ENCODE data around the gene DOCK8. TPM values are rescaled to one million over a fixed set of nuclear protein-coding genes. Genes with fewer than 3 reads are reported as not detected.

Gene DOCK8
- total RNA-seq, 1 experiment from 2014 or later: 15.2 TPM

GRCh38 chr9:269081-269711, 54.5 kb downstream of the DOCK8 start:
- H3K27ac Mint-ChIP-seq (ENCODE audit: unreplicated experiment): no peak overlapping the region
- no peaks in the 10 kb centered on the region for H3K9me3 Mint-ChIP-seq (ENCODE audit: unreplicated experiment)
- no TSS peak for BruUV-seq (replicated peaks)
- Histone ChIP-seq H3K27me3 (replicated peaks; ENCODE audit: control insufficient read depth, insufficient read depth, low read length) (no peaks in the 10 kb centered on the region), H3K4me1 (peaks cover 4% of the 10 kb centered on the region), H3K4me3 (ENCODE audit: low read depth, low read length) (no peak overlapping the region), H3K36me3 (ENCODE audit: control insufficient read depth, insufficient read depth, low read length) (no peaks in the 10 kb centered on the region), H3K9me3 (no peaks in the 10 kb centered on the region)
- intact Hi-C loops (cut with micrococcal nuclease; ENCODE audit: unreplicated experiment): no loop called here
- no peaks in the 10 kb centered on the region for H3K36me3 Mint-ChIP-seq (ENCODE audit: insufficient read depth, unreplicated experiment)
- POLR2A ChIA-PET: no interaction called here
- H3K4me1 Mint-ChIP-seq (ENCODE audit: low read depth, unreplicated experiment): peaks cover 7% of the 10 kb centered on the region
- CTCF ChIA-PET: no interaction called here
- no peaks in the 10 kb centered on the region for H3K27me3 Mint-ChIP-seq (ENCODE audit: insufficient read depth, unreplicated experiment)
- H3K4me3 Mint-ChIP-seq (ENCODE audit: unreplicated experiment): no peak overlapping the region
- TF ChIP-seq, protein P1, sequence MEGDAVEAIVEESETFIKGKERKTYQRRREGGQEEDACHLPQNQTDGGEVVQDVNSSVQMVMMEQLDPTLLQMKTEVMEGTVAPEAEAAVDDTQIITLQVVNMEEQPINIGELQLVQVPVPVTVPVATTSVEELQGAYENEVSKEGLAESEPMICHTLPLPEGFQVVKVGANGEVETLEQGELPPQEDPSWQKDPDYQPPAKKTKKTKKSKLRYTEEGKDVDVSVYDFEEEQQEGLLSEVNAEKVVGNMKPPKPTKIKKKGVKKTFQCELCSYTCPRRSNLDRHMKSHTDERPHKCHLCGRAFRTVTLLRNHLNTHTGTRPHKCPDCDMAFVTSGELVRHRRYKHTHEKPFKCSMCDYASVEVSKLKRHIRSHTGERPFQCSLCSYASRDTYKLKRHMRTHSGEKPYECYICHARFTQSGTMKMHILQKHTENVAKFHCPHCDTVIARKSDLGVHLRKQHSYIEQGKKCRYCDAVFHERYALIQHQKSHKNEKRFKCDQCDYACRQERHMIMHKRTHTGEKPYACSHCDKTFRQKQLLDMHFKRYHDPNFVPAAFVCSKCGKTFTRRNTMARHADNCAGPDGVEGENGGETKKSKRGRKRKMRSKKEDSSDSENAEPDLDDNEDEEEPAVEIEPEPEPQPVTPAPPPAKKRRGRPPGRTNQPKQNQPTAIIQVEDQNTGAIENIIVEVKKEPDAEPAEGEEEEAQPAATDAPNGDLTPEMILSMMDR (IDR thresholded peaks at IDR 0.05; ENCODE audit: insufficient read depth in 1 of 2, low read depth in 1 of 2, low read length in 1 of 2, severe bottlenecking in 1 of 2, unreplicated experiment in 1 of 2): no peak
- DNase-seq: no peak

GRCh38 chr9:270657-271237, 56.1 kb downstream of the DOCK8 start:
- Histone ChIP-seq H3K27me3 (replicated peaks; ENCODE audit: control insufficient read depth, insufficient read depth, low read length) (no peaks in the 10 kb centered on the region), H3K4me1 (no peaks in the 10 kb centered on the region; the same call in 1 of the 2 replicates), H3K36me3 (ENCODE audit: control insufficient read depth, insufficient read depth, low read length) (no peaks in the 10 kb centered on the region), H3K9me3 (no peaks in the 10 kb centered on the region), H3K4me3 (ENCODE audit: low read depth, low read length) (no peak overlapping the region)
- DNase-seq: no peak
- H3K27ac Mint-ChIP-seq (ENCODE audit: unreplicated experiment): no peak overlapping the region
- POLR2A ChIA-PET: no interaction called here
- no peaks in the 10 kb centered on the region for H3K27me3 Mint-ChIP-seq (ENCODE audit: insufficient read depth, unreplicated experiment)
- BruUV-seq (replicated peaks): no TSS peak
- H3K9me3 Mint-ChIP-seq (ENCODE audit: unreplicated experiment): no peaks in the 10 kb centered on the region
- peaks cover 7% of the 10 kb centered on the region for H3K4me1 Mint-ChIP-seq (ENCODE audit: low read depth, unreplicated experiment)
- CTCF ChIA-PET: no interaction called here
- H3K36me3 Mint-ChIP-seq (ENCODE audit: insufficient read depth, unreplicated experiment): no peaks in the 10 kb centered on the region
- TF ChIP-seq, protein P1 (IDR thresholded peaks at IDR 0.05; ENCODE audit: insufficient read depth in 1 of 2, low read depth in 1 of 2, low read length in 1 of 2, severe bottlenecking in 1 of 2, unreplicated experiment in 1 of 2): no peak
- H3K4me3 Mint-ChIP-seq (ENCODE audit: unreplicated experiment): no peak overlapping the region
- intact Hi-C loops (cut with micrococcal nuclease; ENCODE audit: unreplicated experiment): no loop called here

DNA sequence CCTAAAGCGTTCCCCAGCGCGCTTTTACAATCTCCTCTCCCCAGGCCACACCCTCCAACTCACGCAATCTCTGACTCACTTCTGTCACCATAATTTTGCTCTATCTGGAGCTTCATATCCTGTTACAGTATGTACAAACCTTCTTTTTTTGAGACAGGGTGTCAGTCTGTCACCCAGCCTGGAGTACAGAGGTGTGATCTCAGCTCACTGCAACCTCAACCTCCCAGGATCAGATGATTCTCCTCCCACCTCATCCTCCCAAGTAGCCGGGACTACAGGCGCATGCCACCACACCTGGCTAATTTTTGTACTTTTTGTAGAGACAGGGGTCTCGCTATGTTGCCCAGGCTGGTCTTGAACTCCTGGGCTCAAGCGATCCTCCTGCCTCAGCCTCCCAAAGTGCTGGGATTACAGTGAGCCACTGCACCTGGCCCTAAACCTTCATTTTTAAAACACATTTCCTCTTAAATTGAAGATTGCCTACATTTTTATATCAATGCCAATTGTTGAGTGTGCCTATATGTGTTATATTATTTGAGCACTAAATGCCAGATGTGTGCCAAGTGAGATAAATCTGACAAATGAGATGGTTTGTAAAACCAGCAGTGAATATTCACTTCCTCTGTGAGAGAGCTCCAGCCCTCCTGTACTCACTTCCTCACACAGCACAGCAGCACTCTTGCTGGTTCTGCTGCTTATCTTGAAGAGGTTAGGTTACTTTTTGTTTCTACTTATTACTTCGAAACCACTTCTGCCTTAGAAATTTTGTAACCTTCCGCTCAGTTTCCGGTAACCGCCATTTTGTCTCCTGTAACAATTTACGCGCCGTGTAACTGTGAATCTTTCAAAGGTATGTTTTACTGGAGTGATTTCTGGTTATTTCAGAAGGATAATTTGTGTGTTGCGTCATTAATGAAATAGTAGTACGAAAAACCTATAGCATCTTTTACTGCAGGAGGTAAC, 57.9 kb downstream of the DOCK8 start:
- no peaks in the 10 kb centered on the region for H3K9me3 Mint-ChIP-seq (ENCODE audit: unreplicated experiment)
- TF ChIP-seq, protein P1 (IDR thresholded peaks at IDR 0.05; ENCODE audit: insufficient read depth in 1 of 2, low read depth in 1 of 2, low read length in 1 of 2, severe bottlenecking in 1 of 2, unreplicated experiment in 1 of 2): no peak

More for the DNA sequence above, 57.9 kb downstream of the DOCK8 start:
- H3K4me3 ChIP-seq (ENCODE audit: low read depth, low read length): no peak overlapping the region
- Mint-ChIP-seq H3K27me3 (ENCODE audit: insufficient read depth, unreplicated experiment) (no peaks in the 10 kb centered on the region), H3K27ac (ENCODE audit: unreplicated experiment) (no peak overlapping the region), H3K4me1 (ENCODE audit: low read depth, unreplicated experiment) (peaks cover 7% of the 10 kb centered on the region), H3K4me3 (ENCODE audit: unreplicated experiment) (no peak overlapping the region), H3K36me3 (ENCODE audit: insufficient read depth, unreplicated experiment) (no peaks in the 10 kb centered on the region)
- no peaks in the 10 kb centered on the region; the same call in 1 of the 2 replicates for H3K4me1 ChIP-seq
- H3K27me3 ChIP-seq (replicated peaks; ENCODE audit: control insufficient read depth, insufficient read depth, low read length): no peaks in the 10 kb centered on the region
- H3K9me3 ChIP-seq: no peaks in the 10 kb centered on the region
- POLR2A ChIA-PET: no interaction called here
- CTCF ChIA-PET: no interaction called here
- intact Hi-C loops (cut with micrococcal nuclease; ENCODE audit: unreplicated experiment): no loop called here
- no peaks in the 10 kb centered on the region for H3K36me3 ChIP-seq (ENCODE audit: control insufficient read depth, insufficient read depth, low read length)
- no peak for DNase-seq
- no TSS peak for BruUV-seq (replicated peaks)

All from Caco-2 (cell line).